ENCODE data around the gene CAPN13. TPM values are rescaled to one million over a fixed set of nuclear protein-coding genes. Genes with fewer than 3 reads are reported as not detected.

Gene CAPN13
- total RNA-seq, 1 donor from 2014 or later, result 19.2 TPM

GRCh38 chr2:30797381-30798015, 9.7 kb downstream of the CAPN13 start:
- Histone ChIP-seq H3K36me3 (no peaks in the 10 kb centered on the region), H3K27ac (no peak overlapping the region), H3K9me3 (no peaks in the 10 kb centered on the region), H3K27me3 (no peaks in the 10 kb centered on the region), H3K4me1 (no peaks in the 10 kb centered on the region), H3K4me3 (no peak overlapping the region)
- intact Hi-C loops (cut with DNase I), result no loop called here
- DNase-seq (no peak), ATAC-seq (peak; percentile 10)
- no peak for TF ChIP-seq CTCF (IDR thresholded peaks at IDR 0.05)

- TF ChIP-seq CTCF (IDR thresholded peaks at IDR 0.05), result no peak
- Histone ChIP-seq H3K4me3 (no peak overlapping the region), H3K9me3 (no peaks in the 10 kb centered on the region), H3K27ac (no peak overlapping the region), H3K27me3 (no peaks in the 10 kb centered on the region), H3K4me1 (no peaks in the 10 kb centered on the region), H3K36me3 (no peaks in the 10 kb centered on the region)
- ATAC-seq, result peak; percentile 94
- intact Hi-C loops (cut with DNase I), result no loop called here
- no peak for DNase-seq
Measured at GRCh38 chr2:30796699-30797098, 10.5 kb downstream of the CAPN13 start.

GRCh38 chr2:30792521-30792920, 14.7 kb downstream of the CAPN13 start:
- Histone ChIP-seq H3K4me1 (no peaks in the 10 kb centered on the region), H3K4me3 (no peak overlapping the region), H3K27ac (no peak overlapping the region), H3K36me3 (no peaks in the 10 kb centered on the region), H3K9me3 (no peaks in the 10 kb centered on the region), H3K27me3 (no peaks in the 10 kb centered on the region)
- intact Hi-C loops (cut with DNase I), result no loop called here
- TF ChIP-seq CTCF (IDR thresholded peaks at IDR 0.05), result no peak
- ATAC-seq, result no peak
- no peak for DNase-seq

GRCh38 chr2:30790879-30791278, 16.4 kb downstream of the CAPN13 start:
- Histone ChIP-seq H3K9me3 (no peaks in the 10 kb centered on the region), H3K4me1 (no peaks in the 10 kb centered on the region), H3K36me3 (no peaks in the 10 kb centered on the region), H3K27ac (no peak overlapping the region), H3K27me3 (no peaks in the 10 kb centered on the region), H3K4me3 (no peak overlapping the region)
- DNase-seq (no peak), ATAC-seq (peak; percentile 17)
- intact Hi-C loops (cut with DNase I), result no loop called here
- no peak for TF ChIP-seq CTCF (IDR thresholded peaks at IDR 0.05)

GRCh38 chr2:30789670-30790210, 17.5 kb downstream of the CAPN13 start:
- DNase-seq (no peak), ATAC-seq (peak; percentile 51)
- intact Hi-C loops (cut with DNase I), result no loop called here
- Histone ChIP-seq H3K9me3 (no peaks in the 10 kb centered on the region), H3K36me3 (no peaks in the 10 kb centered on the region), H3K27me3 (no peaks in the 10 kb centered on the region), H3K4me3 (no peak overlapping the region), H3K4me1 (no peaks in the 10 kb centered on the region), H3K27ac (no peak overlapping the region)
- TF ChIP-seq CTCF (IDR thresholded peaks at IDR 0.05), result no peak

All from upper lobe of right lung (tissue), 1 donor.